Erythroblast (primary cell): ENCODE measurements around the gene PFN2.

Experiments used
- GATA1 ChIP-seq: IDR thresholded peaks from 2 replicates; pipeline ENCODE4 v1.6.1; 2011; ENCODE audit warnings: low read depth, mild to moderate bottlenecking, control low read depth, low read length, moderate library complexity
- POLR2A ChIP-seq: IDR thresholded peaks from 2 replicates; pipeline ENCODE4 v1.6.1; 2011; ENCODE audit warnings: mild to moderate bottlenecking, low read length

DNA sequence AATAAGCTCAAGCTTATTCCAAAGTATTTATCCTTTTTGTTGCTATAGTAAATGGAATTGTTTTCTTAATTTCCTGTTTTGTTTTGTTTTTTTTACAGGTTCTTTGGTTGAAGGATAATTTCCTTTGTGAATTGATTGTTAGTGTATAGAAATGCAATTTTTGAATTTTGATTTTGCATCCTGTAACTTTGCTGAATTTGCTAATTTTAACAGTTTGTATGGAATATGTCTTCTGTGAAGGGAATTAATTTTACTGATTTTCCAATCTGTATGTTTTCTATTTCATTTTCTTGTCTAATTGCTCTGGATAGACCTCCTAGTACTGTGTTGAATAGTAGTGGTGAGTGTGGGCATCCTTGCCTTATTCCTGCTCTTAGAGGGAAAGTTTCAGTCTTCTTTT lies 28.3 kb downstream of the PFN2 start:
- TF ChIP-seq POLR2A = no peak
- TF ChIP-seq GATA1 = no peak
